Measurements from ENCODE around the gene ATP8B4. TPM values are rescaled to one million over a fixed set of nuclear protein-coding genes. Genes with fewer than 3 reads are reported as not detected.
A peak's percentile ranks its signal among the peaks of the same experiment; 100 is the strongest.

The ATP8B4 gene
- total and polyA plus RNA-seq, 2 experiments from 2014 or later = 0.89 to 1.5 TPM

- peaks cover 3% of the 10 kb centered on the region for H3K9me3 ChIP-seq (ENCODE audit: low read depth)
- TF ChIP-seq EZH2phosphoT487 (IDR thresholded peaks at IDR 0.05; ENCODE audit: insufficient read depth, low read depth) (no peak), EZH2 (IDR thresholded peaks at IDR 0.05; ENCODE audit: insufficient read depth, poor library complexity, severe bottlenecking) (no peak)
- H3K36me3 ChIP-seq (ENCODE audit: low read depth) = no peaks in the 10 kb centered on the region
- H3K27me3 ChIP-seq (replicated peaks; ENCODE audit: insufficient read depth) = no peaks in the 10 kb centered on the region
- no peak for DNase-seq
- H3K4me2 ChIP-seq (ENCODE audit: unreplicated experiment) = no peak overlapping the region
- in situ Hi-C loops (cut with MboI) = no loop called here
- H3K27ac ChIP-seq = no peak overlapping the region
- H3K9me2 ChIP-seq (ENCODE audit: insufficient read depth) = no peaks in the 10 kb centered on the region
- H3K4me1 ChIP-seq (ENCODE audit: insufficient read depth) = no peaks in the 10 kb centered on the region
- no peaks in the 10 kb centered on the region for H4K20me1 ChIP-seq (ENCODE audit: insufficient read depth)
- H3K4me3 ChIP-seq = no peak overlapping the region
- 84 to 89% methylated on average over 3 of the region's 3 CpGs for WGBS, 2 experiments (ENCODE audit: low coverage in 1 of 2, low lambda C conversion rate in 2 of 2, missing lambda C conversion rate in 2 of 2)
- no peaks in the 10 kb centered on the region for H3F3A ChIP-seq (ENCODE audit: insufficient read depth)
- H2AFZ ChIP-seq = no peak overlapping the region
- H3K9ac ChIP-seq = no peak overlapping the region
- no peaks in the 10 kb centered on the region for H3K79me2 ChIP-seq (ENCODE audit: insufficient read depth)
Measured at GRCh38 chr15:49953421-49953820, 165.6 kb downstream of the ATP8B4 start.

DNA sequence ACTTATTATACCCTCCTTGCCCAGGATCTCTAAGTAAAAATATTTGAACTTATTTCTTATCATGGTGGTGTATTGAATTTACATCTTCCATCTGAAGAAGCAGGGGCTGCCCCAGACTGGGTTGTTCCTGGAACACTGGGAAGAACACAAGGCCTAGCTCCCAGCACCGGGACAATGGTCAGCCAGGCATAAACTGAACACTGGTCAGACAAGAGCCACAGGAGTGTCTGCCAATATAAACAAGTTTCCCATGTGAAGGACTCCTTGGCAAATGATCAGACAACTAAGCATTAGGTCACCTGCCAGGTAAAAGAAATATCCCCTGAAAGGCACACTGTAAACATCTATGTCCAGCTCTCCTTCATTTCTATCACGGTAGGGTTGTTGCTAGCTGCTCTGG is 172.4 kb downstream of the ATP8B4 start:
- WGBS, 2 experiments (ENCODE audit: low coverage in 1 of 2, low lambda C conversion rate in 2 of 2, missing lambda C conversion rate in 2 of 2) = 92 to 98% methylated on average over 2 of the region's 2 CpGs
- Histone ChIP-seq H3F3A (ENCODE audit: insufficient read depth) (no peaks in the 10 kb centered on the region), H3K9me3 (ENCODE audit: low read depth) (peaks cover 3% of the 10 kb centered on the region), H3K4me2 (ENCODE audit: unreplicated experiment) (no peak overlapping the region), H3K27ac (no peak overlapping the region), H3K9me2 (ENCODE audit: insufficient read depth) (no peaks in the 10 kb centered on the region), H3K4me3 (no peak overlapping the region), H3K79me2 (ENCODE audit: insufficient read depth) (no peaks in the 10 kb centered on the region), H3K9ac (no peak overlapping the region), H3K36me3 (ENCODE audit: low read depth) (no peaks in the 10 kb centered on the region), H2AFZ (no peak overlapping the region), H3K27me3 (replicated peaks; ENCODE audit: insufficient read depth) (no peaks in the 10 kb centered on the region), H3K4me1 (ENCODE audit: insufficient read depth) (no peaks in the 10 kb centered on the region), H4K20me1 (ENCODE audit: insufficient read depth) (no peaks in the 10 kb centered on the region)
- no peak for DNase-seq
- TF ChIP-seq EZH2phosphoT487 (IDR thresholded peaks at IDR 0.05; ENCODE audit: insufficient read depth, low read depth) = no peak
- TF ChIP-seq EZH2 (IDR thresholded peaks at IDR 0.05; ENCODE audit: insufficient read depth, poor library complexity, severe bottlenecking) = no peak
- in situ Hi-C loops (cut with MboI) = no loop called here

DNA sequence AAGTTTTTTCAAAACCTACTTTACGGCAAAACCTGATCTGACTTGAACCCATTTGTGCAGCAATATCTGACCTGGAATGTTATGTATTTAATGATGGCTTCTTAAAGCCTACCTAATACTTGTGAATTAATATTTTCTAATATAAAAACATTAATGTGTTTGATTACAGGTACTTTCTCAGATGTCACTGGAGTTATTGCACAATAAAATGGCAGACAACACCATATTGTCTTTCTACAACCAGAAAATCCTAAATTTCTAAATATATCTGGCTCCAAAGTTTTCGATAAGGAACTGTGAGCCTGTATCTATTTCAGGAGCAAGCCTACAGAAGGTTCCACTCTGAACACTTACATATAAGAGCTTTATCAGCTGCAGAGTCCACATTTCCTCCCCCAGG is 184.5 kb downstream of the ATP8B4 start:
- in situ Hi-C loops (cut with MboI) = no loop called here
- no peak for DNase-seq

DNA sequence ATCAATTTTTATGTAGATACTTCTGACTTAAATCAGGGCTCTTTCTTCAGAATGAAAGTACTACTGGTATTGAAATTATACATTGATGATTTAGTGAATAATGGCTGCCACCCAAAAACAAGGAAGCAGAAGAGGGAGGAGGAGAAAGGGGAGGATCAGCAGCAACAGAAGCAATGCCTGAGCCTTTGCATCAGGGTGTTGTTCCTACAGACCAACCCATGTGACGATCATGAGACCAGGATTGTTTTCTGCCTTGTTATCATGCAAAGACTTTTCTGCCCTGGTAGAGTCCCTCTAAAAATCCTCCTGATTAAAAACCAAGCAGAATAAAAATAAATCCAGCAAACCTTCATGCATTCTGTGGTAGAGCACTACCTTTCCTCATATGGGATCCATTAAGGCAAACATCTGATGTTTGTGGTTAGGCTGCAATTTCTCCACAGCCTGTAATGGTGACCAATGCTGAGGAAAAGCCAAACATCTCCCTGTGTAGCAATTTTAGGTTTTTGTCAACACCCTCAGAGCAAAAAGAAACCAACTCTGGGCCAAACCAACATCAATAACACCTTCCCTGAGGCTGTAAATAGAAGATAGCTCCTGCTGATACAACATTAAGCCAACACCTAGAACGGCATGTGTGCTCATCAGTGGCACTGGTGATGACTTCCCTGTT is 191.7 kb downstream of the ATP8B4 start:
- H3K9me2 ChIP-seq (ENCODE audit: insufficient read depth) = no peaks in the 10 kb centered on the region; the same call in 1 of the 2 replicates
- peak overlapping the region; percentile 18; the same call in 1 of the 2 replicates for H2AFZ ChIP-seq
- TF ChIP-seq EZH2phosphoT487 (IDR thresholded peaks at IDR 0.05; ENCODE audit: insufficient read depth, low read depth) = no peak
- TF ChIP-seq EZH2 (IDR thresholded peaks at IDR 0.05; ENCODE audit: insufficient read depth, poor library complexity, severe bottlenecking) = no peak
- H3K4me1 ChIP-seq (ENCODE audit: insufficient read depth) = peaks cover 13% of the 10 kb centered on the region
- H4K20me1 ChIP-seq (ENCODE audit: insufficient read depth) = no peaks in the 10 kb centered on the region
- H3K9me3 ChIP-seq (ENCODE audit: low read depth) = no peaks in the 10 kb centered on the region
- no peaks in the 10 kb centered on the region for H3K27me3 ChIP-seq (replicated peaks; ENCODE audit: insufficient read depth)
- no peaks in the 10 kb centered on the region for H3K36me3 ChIP-seq (ENCODE audit: low read depth)
- H3K4me3 ChIP-seq = 0 out of 2 replicates have a peak overlapping the region, but pooled peaks have one; percentile 6
- H3K4me2 ChIP-seq (ENCODE audit: unreplicated experiment) = peak overlapping the region; percentile 49
- in situ Hi-C loops (cut with MboI) = no loop called here
- no peaks in the 10 kb centered on the region for H3K79me2 ChIP-seq (ENCODE audit: insufficient read depth)
- H3K27ac ChIP-seq = peak overlapping the region; percentile 41
- no peak overlapping the region for H3K9ac ChIP-seq
- peaks cover 12% of the 10 kb centered on the region for H3F3A ChIP-seq (ENCODE audit: insufficient read depth)
- WGBS, 2 experiments (ENCODE audit: low coverage in 1 of 2, low lambda C conversion rate in 2 of 2, missing lambda C conversion rate in 2 of 2) = 51 to 52% methylated on average over 2 of the region's 2 CpGs
- peak; percentile 83 for DNase-seq

More for the DNA sequence above, 184.5 kb downstream of the ATP8B4 start:
- Histone ChIP-seq H4K20me1 (ENCODE audit: insufficient read depth) (no peaks in the 10 kb centered on the region), H3K4me2 (ENCODE audit: unreplicated experiment) (no peak overlapping the region), H3K36me3 (ENCODE audit: low read depth) (no peaks in the 10 kb centered on the region), H3K4me3 (no peak overlapping the region), H3K27me3 (replicated peaks; ENCODE audit: insufficient read depth) (no peaks in the 10 kb centered on the region), H2AFZ (no peak overlapping the region), H3K9me2 (ENCODE audit: insufficient read depth) (no peaks in the 10 kb centered on the region), H3K9me3 (ENCODE audit: low read depth) (no peaks in the 10 kb centered on the region), H3F3A (ENCODE audit: insufficient read depth) (no peaks in the 10 kb centered on the region), H3K4me1 (ENCODE audit: insufficient read depth) (no peaks in the 10 kb centered on the region), H3K27ac (no peak overlapping the region), H3K9ac (no peak overlapping the region), H3K79me2 (ENCODE audit: insufficient read depth) (no peaks in the 10 kb centered on the region)
- WGBS, 2 experiments (ENCODE audit: low coverage in 1 of 2, low lambda C conversion rate in 2 of 2, missing lambda C conversion rate in 2 of 2) = 83 to 98% methylated on average over 2 of the region's 2 CpGs
- TF ChIP-seq EZH2 (IDR thresholded peaks at IDR 0.05; ENCODE audit: insufficient read depth, poor library complexity, severe bottlenecking) (no peak), EZH2phosphoT487 (IDR thresholded peaks at IDR 0.05; ENCODE audit: insufficient read depth, low read depth) (no peak)

Data from GM23248 (cell line).